Ovary (tissue), 9 donors: ENCODE data around the gene ACSM6. TPM values are rescaled to one million over a fixed set of nuclear protein-coding genes. Genes with fewer than 3 reads are reported as not detected.
"Not testable (repeated sequence)": the region's sequence is repeated elsewhere in the genome, so short reads cannot be mapped to it uniquely, and the experiment has no call there.

Experiments
- DNase-seq, 5 donors: peaks; one replicate each; pipeline ENCODE4 v3.0.0-alpha.2; 2019 to 2020
- H3K27ac ChIP-seq, 2 donors: fragments of 200-600 bp; one replicate each; pipeline versions ENCODE4 v1.5.1 to v1.8.0; 2019 to 2022
- H3K27me3 ChIP-seq: fragments of 200-600 bp; one replicate; pipeline ENCODE4 v1.8.0; 2022
- H3K36me3 ChIP-seq: fragments of 200-600 bp; sonication (generic); one replicate; pipeline ENCODE4 v1.5.1; 2019
- H3K4me1 ChIP-seq: one replicate; pipeline ENCODE4 v1.8.1; 2013; ENCODE audit warnings: mild to moderate bottlenecking, moderate library complexity; ENCODE audit not compliant: insufficient read depth
- H3K4me3 ChIP-seq: fragments of 200-600 bp; sonication (generic); one replicate; pipeline ENCODE4 v1.5.1; 2017
- H3K9me3 ChIP-seq, 2 donors: fragments of 200-600 bp in 1 of 2; sonication (generic) in 1 of 2; one replicate each; pipeline versions ENCODE4 v1.5.1 to v1.8.1; 2013 to 2019; ENCODE audit warnings: mild to moderate bottlenecking in 1 of 2, moderate library complexity in 1 of 2
- EP300 ChIP-seq: sonication (generic); formaldehyde crosslinking; IDR thresholded peaks from one replicate; pipeline ENCODE4 v1.6.1; 2017; ENCODE audit warnings: antibody characterized with exemption
- POLR2A ChIP-seq: fragments of 450-650 bp; IDR thresholded peaks from one replicate; pipeline ENCODE4 v1.6.1; 2017; ENCODE audit warnings: antibody characterized with exemption, mild to moderate bottlenecking, moderate library complexity
- WGBS, 3 donors: extraction: QIAGEN DNeasy Blood & Tissue Kit in 1 of 3; methylation state at CpG; one replicate each; pipeline versions ENCODE4 v1.1.5 to v1.1.7; 2013 to 2017; 5-methylcytosine and 5-hydroxymethylcytosine counted together
- intact Hi-C, 4 donors: fragments of 100-400 bp; cut with DNase I; formaldehyde crosslinking; loops; one replicate each; pipeline versions ENCODE4 v1.11.0 to v1.15.1; 2022 to 2023
- polyA plus RNA-seq, 2 donors: library from polyadenylated mRNA; stranded (reverse); fragments of 200-250 nt in 1 of 2; fragments of 350-450 nt in 1 of 2; fragmentation: Illumina TruSeq in 1 of 2; extraction: RNeasy Lipid Tissue Mini Kit (QIAGEN cat#74804) in 1 of 2; gene quantifications; one replicate each; pipeline ENCODE4 v1.2.3, GENCODE V29; 2013 to 2014
- total RNA-seq, 7 donors: library from RNA; depleted of rRNA in 2 of 7; stranded (reverse); fragments of >200 nt in 2 of 7; fragmentation: NEBNext Ultra II Directional in 3 of 7; extraction: Animal tissue kit (Norgen Biotek cat#: 25700) in 3 of 7; gene quantifications; one replicate each; pipeline versions ENCODE4 v1.1.0 to v1.2.4, GENCODE V29; 2016 to 2023
- TF ChIP-seq, protein P1 (sequence below), 3 donors: fragments of 450-650 bp in 2 of 3; fragments of 200-600 bp in 1 of 3; IDR thresholded peaks; one replicate each; pipeline versions ENCODE4 v1.5.1 to v1.8.0; 2016 to 2022; ENCODE audit warnings: antibody characterized with exemption in 3 of 3, mild to moderate bottlenecking in 1 of 3
- donor health status: DM: no; HTN: no; CAD: no; lungs with moderate emphysema.
- donor health status: DM: no; HTN: no; CAD: no.
- donor health status: Bipolar disorder and iron deficiency.
- donor health status: DM: yes; HTN: yes; CAD: no.
- donor health status: DM: no; HTN: no; CAD: no.
- donor health status: DM: yes; HTN: yes; CAD: no.

Gene ACSM6
- total and polyA plus RNA-seq, 9 donors: 0.13 TPM; not detected in 8

- DNase-seq: no peak
- no peaks in the 10 kb centered on the region for H3K36me3 ChIP-seq
- H3K27me3 ChIP-seq: no peaks in the 10 kb centered on the region
- intact Hi-C loops: no loop called here
- TF ChIP-seq POLR2A (no peak), EP300 (no peak)
- TF ChIP-seq, protein P1, sequence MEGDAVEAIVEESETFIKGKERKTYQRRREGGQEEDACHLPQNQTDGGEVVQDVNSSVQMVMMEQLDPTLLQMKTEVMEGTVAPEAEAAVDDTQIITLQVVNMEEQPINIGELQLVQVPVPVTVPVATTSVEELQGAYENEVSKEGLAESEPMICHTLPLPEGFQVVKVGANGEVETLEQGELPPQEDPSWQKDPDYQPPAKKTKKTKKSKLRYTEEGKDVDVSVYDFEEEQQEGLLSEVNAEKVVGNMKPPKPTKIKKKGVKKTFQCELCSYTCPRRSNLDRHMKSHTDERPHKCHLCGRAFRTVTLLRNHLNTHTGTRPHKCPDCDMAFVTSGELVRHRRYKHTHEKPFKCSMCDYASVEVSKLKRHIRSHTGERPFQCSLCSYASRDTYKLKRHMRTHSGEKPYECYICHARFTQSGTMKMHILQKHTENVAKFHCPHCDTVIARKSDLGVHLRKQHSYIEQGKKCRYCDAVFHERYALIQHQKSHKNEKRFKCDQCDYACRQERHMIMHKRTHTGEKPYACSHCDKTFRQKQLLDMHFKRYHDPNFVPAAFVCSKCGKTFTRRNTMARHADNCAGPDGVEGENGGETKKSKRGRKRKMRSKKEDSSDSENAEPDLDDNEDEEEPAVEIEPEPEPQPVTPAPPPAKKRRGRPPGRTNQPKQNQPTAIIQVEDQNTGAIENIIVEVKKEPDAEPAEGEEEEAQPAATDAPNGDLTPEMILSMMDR (IDR thresholded peaks at IDR 0.05): no peak
- no peak overlapping the region for H3K4me3 ChIP-seq
- H3K4me1 ChIP-seq: no peaks in the 10 kb centered on the region
- H3K27ac ChIP-seq: no peak overlapping the region
- H3K9me3 ChIP-seq: no peaks in the 10 kb centered on the region
- 83 to 89% (median 86%) methylated on average over 3 of the region's 3 CpGs for WGBS, 3 donors
Measured at GRCh38 chr10:95220539-95220938, 26.5 kb downstream of the ACSM6 start.

DNA sequence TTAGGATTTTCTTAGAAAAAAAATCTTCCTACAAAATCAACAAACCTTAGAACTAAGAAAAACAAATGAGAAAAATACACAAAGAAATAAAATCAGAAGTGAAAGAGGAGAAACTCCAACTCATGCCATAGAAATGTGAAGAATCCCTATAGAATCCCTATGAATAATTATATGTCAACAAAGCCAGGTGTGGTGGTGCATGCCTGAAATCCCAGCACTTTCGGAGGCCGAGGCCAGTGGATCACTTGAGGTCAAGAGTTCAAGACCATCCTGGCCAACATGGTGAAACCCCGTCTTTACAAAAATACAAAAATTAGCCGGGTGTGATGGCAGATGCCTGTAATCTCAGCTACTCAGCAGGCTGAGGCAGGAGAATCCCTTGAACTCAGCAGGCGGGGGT is 27.1 kb downstream of the ACSM6 start:
- intact Hi-C loops: no loop called here
- 57 to 63% (median 63%) methylated on average over 5 of the region's 5 CpGs for WGBS, 3 donors
- no peak for TF ChIP-seq EP300
- no peak for TF ChIP-seq POLR2A
- TF ChIP-seq, protein P1 (IDR thresholded peaks at IDR 0.05): no peak
- Histone ChIP-seq H3K36me3 (no peaks in the 10 kb centered on the region), H3K4me1 (no peaks in the 10 kb centered on the region), H3K27ac (no peak overlapping the region), H3K27me3 (no peaks in the 10 kb centered on the region), H3K9me3 (no peaks in the 10 kb centered on the region), H3K4me3 (no peak overlapping the region)
- no peak for DNase-seq

DNA sequence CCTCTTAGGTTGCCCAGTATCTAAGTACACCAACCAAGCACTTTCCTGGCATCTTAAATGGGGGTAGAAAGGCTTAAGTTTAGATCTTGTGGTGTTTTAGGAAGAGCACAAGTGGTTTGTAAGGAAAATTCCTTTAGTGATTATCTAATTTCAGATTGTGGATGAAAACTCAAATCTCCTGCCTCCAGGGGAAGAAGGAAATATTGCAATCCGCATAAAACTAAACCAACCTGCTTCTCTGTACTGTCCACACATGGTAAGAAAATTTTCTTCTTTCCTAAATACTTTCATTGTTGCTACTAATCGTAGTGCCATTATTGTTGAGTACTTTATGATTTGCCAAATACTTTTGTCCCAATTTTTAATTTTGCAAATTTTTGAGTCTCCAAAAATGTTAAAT is 31.1 kb downstream of the ACSM6 start:
- Histone ChIP-seq H3K36me3 (no peaks in the 10 kb centered on the region), H3K27me3 (no peaks in the 10 kb centered on the region), H3K27ac (no peak overlapping the region), H3K4me3 (no peak overlapping the region), H3K4me1 (no peaks in the 10 kb centered on the region), H3K9me3 (no peaks in the 10 kb centered on the region)
- DNase-seq: no peak
- WGBS, 3 donors: 50 to 80% (median 61%) methylated on average over 2 of the region's 2 CpGs
- intact Hi-C loops: no loop called here
- TF ChIP-seq EP300: no peak
- TF ChIP-seq, protein P1 (IDR thresholded peaks at IDR 0.05): no peak
- TF ChIP-seq POLR2A: no peak

DNA sequence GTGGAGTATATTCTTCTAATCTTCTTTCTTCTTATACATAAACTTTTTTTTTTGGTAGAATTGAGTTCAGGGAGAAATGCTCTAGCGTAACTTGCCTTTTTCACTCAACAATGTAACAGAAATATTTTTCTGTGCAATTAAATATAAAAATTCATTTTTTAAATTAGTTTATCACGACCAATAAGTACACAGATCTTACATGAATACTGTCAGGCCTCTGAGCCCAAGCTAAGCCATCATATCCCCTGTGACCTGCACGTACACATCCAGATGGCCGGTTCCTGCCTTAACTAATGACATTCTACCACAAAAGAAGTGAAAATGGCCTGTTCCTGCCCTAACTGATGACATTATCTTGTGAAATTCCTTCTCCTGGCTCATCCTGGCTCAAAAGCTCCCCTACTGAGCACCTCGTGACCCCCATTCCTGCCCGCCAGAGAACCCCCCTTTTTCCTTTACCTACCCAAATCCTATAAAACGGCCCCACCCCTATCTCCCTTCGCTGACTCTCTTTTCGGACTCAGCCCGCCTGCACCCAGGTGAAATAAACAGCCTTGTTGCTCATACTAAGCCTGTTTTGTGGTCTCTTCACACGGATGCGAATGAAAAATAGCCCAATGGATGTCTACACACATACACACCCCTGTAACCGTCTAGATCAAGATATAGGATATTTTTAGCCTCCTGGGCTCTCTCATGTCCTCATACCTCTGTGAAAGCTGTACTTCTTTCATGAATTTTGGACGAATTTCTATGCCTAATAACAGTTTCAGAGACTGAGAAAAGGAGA is 35.1 kb downstream of the ACSM6 start:
- H3K4me3 ChIP-seq, H3K9me3 ChIP-seq, intact Hi-C loops, H3K4me1 ChIP-seq, H3K27ac ChIP-seq, H3K27me3 ChIP-seq, H3K36me3 ChIP-seq, DNase-seq: not testable (repeated sequence)
- 73 to 79% (median 77%) methylated on average over 14 of the region's 14 CpGs for WGBS, 3 donors
